Astrocyte (in vitro differentiated cells and primary cell): ENCODE results near the gene INPP4B. TPM values are rescaled to one million over a fixed set of nuclear protein-coding genes. Genes with fewer than 3 reads are reported as not detected.

Source experiments
- DNase-seq: peaks from one replicate; pipeline ENCODE4 v3.0.0-alpha.2; 2010; ENCODE audit warnings: low read depth
- FAIRE-seq: peaks from 2 replicates; lab custom pipeline; 2011; peaks lifted over from hg19 to GRCh38; lab: Jason Lieb, UNC
- H2AFZ ChIP-seq: 2 replicates; pipeline ENCODE4 v1.6.0; 2012; ENCODE audit warnings: low read depth, low read length, inconsistent platforms
- H3K27ac ChIP-seq: 2 replicates; pipeline ENCODE4 v1.5.1; 2011; ENCODE audit warnings: low read depth, low read length, inconsistent platforms
- H3K27me3 ChIP-seq: 2 replicates; pipeline ENCODE4 v1.6.0; 2011; ENCODE audit warnings: low read length, inconsistent platforms; ENCODE audit not compliant: insufficient read depth
- H3K36me3 ChIP-seq: 2 replicates; pipeline ENCODE4 v1.5.1; 2011; ENCODE audit warnings: low read length, inconsistent platforms; ENCODE audit not compliant: insufficient read depth
- H3K4me1 ChIP-seq: 2 replicates; pipeline ENCODE4 v1.5.1; 2011; ENCODE audit warnings: low read length, inconsistent platforms; ENCODE audit not compliant: insufficient read depth
- H3K4me2 ChIP-seq: 2 replicates; pipeline ENCODE4 v1.6.0; 2012; ENCODE audit warnings: low read length, inconsistent platforms
- H3K4me3 ChIP-seq: 2 replicates; pipeline ENCODE4 v1.5.1; 2011; ENCODE audit warnings: low read depth, mild to moderate bottlenecking, low read length, inconsistent platforms; ENCODE audit not compliant: insufficient read depth
- H3K79me2 ChIP-seq: 2 replicates; pipeline ENCODE4 v1.6.0; 2012; ENCODE audit warnings: mild to moderate bottlenecking, low read length, inconsistent platforms; ENCODE audit not compliant: insufficient read depth
- H3K9ac ChIP-seq: 2 replicates; pipeline ENCODE4 v1.6.0; 2012; ENCODE audit warnings: mild to moderate bottlenecking, low read length, inconsistent platforms
- H3K9me3 ChIP-seq: 2 replicates; pipeline ENCODE4 v1.5.1; 2012; ENCODE audit warnings: low read depth, mild to moderate bottlenecking, low read length, inconsistent platforms; ENCODE audit not compliant: insufficient read depth
- H4K20me1 ChIP-seq: 2 replicates; pipeline ENCODE4 v1.6.0; 2012; ENCODE audit warnings: low read length, inconsistent platforms; ENCODE audit not compliant: insufficient read depth
- H3K27ac Mint-ChIP-seq: one replicate; pipeline ENCODE4 v1.8.0; 2021; ENCODE audit warnings: mild to moderate bottlenecking, mixed read lengths; ENCODE audit not compliant: unreplicated experiment
- H3K27me3 Mint-ChIP-seq: one replicate; pipeline ENCODE4 v1.8.0; 2021; ENCODE audit warnings: low read depth, mixed read lengths; ENCODE audit not compliant: unreplicated experiment
- H3K36me3 Mint-ChIP-seq: one replicate; pipeline ENCODE4 v1.8.0; 2021; ENCODE audit warnings: low read depth, mixed read lengths; ENCODE audit not compliant: unreplicated experiment
- H3K4me1 Mint-ChIP-seq: one replicate; pipeline ENCODE4 v1.8.0; 2021; ENCODE audit warnings: low read depth, mixed read lengths; ENCODE audit not compliant: unreplicated experiment
- H3K4me3 Mint-ChIP-seq: one replicate; pipeline ENCODE4 v1.8.0; 2021; ENCODE audit warnings: mild to moderate bottlenecking, moderate library complexity, mixed read lengths; ENCODE audit not compliant: unreplicated experiment
- H3K9me3 Mint-ChIP-seq: one replicate; pipeline ENCODE4 v1.8.0; 2021; ENCODE audit warnings: mild to moderate bottlenecking, mixed read lengths; ENCODE audit not compliant: unreplicated experiment
- CTCF ChIP-seq: IDR thresholded peaks from 2 replicates; pipeline ENCODE4 v1.5.1; 2011; ENCODE audit warnings: low read depth, mild to moderate bottlenecking, inconsistent platforms, low read length, moderate library complexity; ENCODE audit not compliant: insufficient read depth
- EZH2 ChIP-seq: IDR thresholded peaks from 2 replicates; pipeline ENCODE4 v1.6.1; 2012; ENCODE audit warnings: mild to moderate bottlenecking, low read length, inconsistent platforms; ENCODE audit not compliant: insufficient read depth
- total RNA-seq: library from RNA; stranded (reverse); gene quantifications from 2 replicates; pipeline ENCODE4 v1.2.1, GENCODE V29; 2021

INPP4B gene
- total RNA-seq, 1 donor from 2014 or later, result 2.8 TPM

DNA sequence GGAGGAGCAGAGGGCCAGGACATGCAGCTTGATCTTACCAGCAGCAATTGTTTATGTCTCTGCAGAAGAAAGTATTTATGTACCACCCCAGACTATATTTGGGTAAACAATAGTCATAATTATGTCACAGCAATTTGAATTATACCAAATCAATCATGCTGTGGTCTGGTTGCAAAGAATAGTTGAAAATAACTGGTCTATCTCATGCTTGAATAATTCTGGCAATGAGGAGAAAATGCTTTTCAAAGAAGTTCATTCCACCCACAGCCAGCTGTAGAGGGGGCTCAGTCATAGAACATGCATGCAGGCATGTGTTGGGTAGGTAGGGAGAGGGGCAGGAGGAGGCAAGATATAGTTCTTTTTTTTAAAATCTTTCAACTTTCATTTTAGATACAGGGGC, 810.5 kb downstream of the INPP4B start:
- Histone ChIP-seq H2AFZ (no peak overlapping the region), H4K20me1 (no peaks in the 10 kb centered on the region), H3K4me3 (no peak overlapping the region), H3K4me2 (no peak overlapping the region), H3K4me1 (peaks cover 7% of the 10 kb centered on the region), H3K36me3 (no peaks in the 10 kb centered on the region), H3K79me2 (no peaks in the 10 kb centered on the region), H3K9me3 (no peaks in the 10 kb centered on the region), H3K27ac (no peak overlapping the region), H3K27me3 (no peaks in the 10 kb centered on the region), H3K9ac (no peak overlapping the region)
- FAIRE-seq (no peak), DNase-seq (peak; percentile 33)
- Mint-ChIP-seq H3K4me1 (peaks cover 8% of the 10 kb centered on the region), H3K27ac (no peak overlapping the region), H3K9me3 (peaks cover 2% of the 10 kb centered on the region), H3K27me3 (no peaks in the 10 kb centered on the region), H3K4me3 (no peak overlapping the region), H3K36me3 (no peaks in the 10 kb centered on the region)
- TF ChIP-seq EZH2 (no peak), CTCF (no peak)

DNA sequence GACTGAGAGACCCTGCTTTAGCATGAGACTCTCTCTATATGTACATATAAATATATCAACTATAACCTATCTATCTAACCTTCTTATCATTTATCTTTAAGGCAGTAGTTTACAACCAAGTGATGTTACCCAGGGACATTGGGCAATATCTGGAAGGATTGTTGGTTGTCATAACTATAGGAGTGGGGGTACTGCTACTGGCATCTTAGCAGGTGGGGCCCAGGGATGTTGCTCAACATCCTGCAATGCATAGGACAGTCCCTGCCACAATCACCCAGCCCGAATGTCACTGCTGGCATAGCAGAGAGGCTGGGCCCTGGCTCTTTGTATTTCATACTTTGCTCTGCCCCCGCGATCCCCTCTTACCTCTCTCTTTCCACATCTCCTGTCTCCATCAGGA, 812.0 kb downstream of the INPP4B start:
- no peaks in the 10 kb centered on the region for H3K36me3 Mint-ChIP-seq
- Histone ChIP-seq H3K27me3 (no peaks in the 10 kb centered on the region), H3K79me2 (no peaks in the 10 kb centered on the region), H3K27ac (no peak overlapping the region), H2AFZ (no peak overlapping the region), H4K20me1 (no peaks in the 10 kb centered on the region), H3K4me1 (peaks cover 7% of the 10 kb centered on the region), H3K4me2 (no peak overlapping the region), H3K4me3 (no peak overlapping the region), H3K9ac (no peak overlapping the region), H3K9me3 (no peaks in the 10 kb centered on the region), H3K36me3 (no peaks in the 10 kb centered on the region)
- DNase-seq (no peak), FAIRE-seq (no peak)
- H3K4me3 Mint-ChIP-seq, result no peak overlapping the region
- peaks cover 2% of the 10 kb centered on the region for H3K9me3 Mint-ChIP-seq
- H3K27ac Mint-ChIP-seq, result no peak overlapping the region
- no peaks in the 10 kb centered on the region for H3K27me3 Mint-ChIP-seq
- H3K4me1 Mint-ChIP-seq, result peaks cover 8% of the 10 kb centered on the region
- no peak for TF ChIP-seq EZH2
- TF ChIP-seq CTCF, result no peak

GRCh38 chr4:142030010-142030409, 816.1 kb downstream of the INPP4B start:
- H4K20me1 ChIP-seq, result no peaks in the 10 kb centered on the region
- no peak overlapping the region for H2AFZ ChIP-seq
- Mint-ChIP-seq H3K36me3 (no peaks in the 10 kb centered on the region), H3K27me3 (no peaks in the 10 kb centered on the region), H3K4me3 (no peak overlapping the region), H3K4me1 (no peaks in the 10 kb centered on the region), H3K9me3 (peaks cover 2% of the 10 kb centered on the region), H3K27ac (no peak overlapping the region)
- H3K4me1 ChIP-seq, result no peaks in the 10 kb centered on the region
- H3K9ac ChIP-seq, result no peak overlapping the region
- no peak overlapping the region for H3K4me3 ChIP-seq
- H3K4me2 ChIP-seq, result no peak overlapping the region
- H3K27me3 ChIP-seq, result no peaks in the 10 kb centered on the region
- no peaks in the 10 kb centered on the region for H3K36me3 ChIP-seq
- DNase-seq, result no peak
- H3K79me2 ChIP-seq, result no peaks in the 10 kb centered on the region
- FAIRE-seq, result no peak
- no peak overlapping the region for H3K27ac ChIP-seq
- H3K9me3 ChIP-seq, result no peaks in the 10 kb centered on the region
- TF ChIP-seq CTCF (no peak), EZH2 (no peak)
